RKO (cell line): ENCODE data around the gene TMUB1.

Experiments used
- DNase-seq: peaks from one replicate; pipeline ENCODE4 v3.0.0-alpha.2; 2016; ENCODE audit warnings: low spot score

TMUB1 gene

DNA sequence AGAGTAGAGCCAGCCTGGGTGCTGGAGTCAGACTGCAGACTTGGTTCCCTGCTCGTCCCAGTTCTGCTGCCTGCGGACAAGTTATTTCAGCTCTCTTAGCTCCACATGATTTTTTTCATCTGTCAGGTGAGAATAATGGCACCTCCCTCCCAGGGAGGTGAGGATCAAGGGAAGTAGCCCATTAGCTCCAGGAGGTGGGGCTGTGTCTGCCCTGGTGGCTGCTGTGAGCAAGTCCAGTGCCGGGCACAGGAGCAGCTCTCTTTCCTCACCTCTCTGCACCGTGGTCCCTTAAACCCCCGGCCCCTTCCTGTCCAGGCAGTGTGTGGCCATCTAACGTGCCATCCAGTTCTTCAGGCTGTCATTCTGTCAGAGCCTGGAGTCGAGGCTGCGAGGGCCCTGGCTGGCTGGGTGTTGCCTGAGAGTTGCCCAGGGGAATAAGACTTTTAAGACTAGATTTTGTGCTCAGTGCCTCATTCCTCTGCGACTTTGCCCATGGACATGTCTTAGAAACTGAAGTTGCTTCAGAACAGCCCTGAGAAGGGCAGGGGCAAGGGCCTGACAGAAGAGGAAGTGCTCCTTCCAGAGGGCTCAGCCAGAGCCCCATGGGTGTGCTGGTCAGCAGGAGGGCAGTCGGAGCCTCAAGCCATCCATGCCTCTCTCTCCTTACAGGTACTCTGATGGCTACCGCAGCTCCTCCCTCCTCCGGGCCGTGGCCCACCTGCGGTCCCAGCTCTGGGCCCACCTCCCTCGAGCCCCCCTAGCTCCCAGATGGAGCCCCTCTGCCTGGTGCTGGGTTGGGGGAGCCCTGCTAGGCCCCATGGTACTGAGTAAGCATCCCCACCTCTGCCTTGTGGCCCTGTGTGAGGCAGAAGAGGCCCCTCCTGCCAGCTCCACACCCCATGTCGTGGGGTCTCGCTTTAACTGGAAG is 50.1 kb downstream of the TMUB1 start:
- DNase-seq = no peak
